ENCODE results near the gene PRDM10. TPM values are rescaled to one million over a fixed set of nuclear protein-coding genes. Genes with fewer than 3 reads are reported as not detected.
A peak's percentile ranks its signal among the peaks of the same experiment; 100 is the strongest.
"Not testable (repeated sequence)": the region's sequence is repeated elsewhere in the genome, so short reads cannot be mapped to it uniquely, and the experiment has no call there.

PRDM10 gene
- total RNA-seq, 8 experiments from 2014 or later: 4.1 to 12.3 (median 5.3) TPM

GRCh38 chr11:129980086-129980485, 22.5 kb downstream of the PRDM10 start:
- peaks cover 4 to 7% of the 10 kb centered on the region in 2 donors for H3K4me1 ChIP-seq (replicated peaks in 1 of 2)
- H3K27ac ChIP-seq: no peak overlapping the region
- WGBS, 10 experiments: 75 to 100% (median 98%) methylated on average over 1 to 7 of the region's 8 CpGs; no CpG with 5 or more reads in 2 of the 10 experiments
- in situ Hi-C loops (cut with MboI; ENCODE audit: low pct_unique_long_range_greater_than_20kb in 2 of 9, low sequenced_read_pairs in 9 of 9, unreplicated experiment in 9 of 9): no loop called here
- H3K4me3 ChIP-seq: no peak overlapping the region
- ATAC-seq (replicated peaks in 6 of 8): peak in 1 of 8 experiments; percentile 47

- Histone ChIP-seq H3K4me1 (replicated peaks in 1 of 2) (peaks cover 4 to 7% of the 10 kb centered on the region in 2 donors), H3K27ac (no peak overlapping the region), H3K4me3 (no peak overlapping the region)
- in situ Hi-C loops (cut with MboI; ENCODE audit: low pct_unique_long_range_greater_than_20kb in 2 of 9, low sequenced_read_pairs in 9 of 9, unreplicated experiment in 9 of 9): no loop called here
- no peak for ATAC-seq (replicated peaks in 6 of 8)
- WGBS, 10 experiments: 69 to 100% (median 89%) methylated on average over 1 to 4 of the region's 7 CpGs; no CpG with 5 or more reads in 4 of the 10 experiments
Observed at GRCh38 chr11:129979046-129979605, 23.5 kb downstream of the PRDM10 start.

GRCh38 chr11:129978447-129978846, 24.2 kb downstream of the PRDM10 start:
- in situ Hi-C loops (cut with MboI; ENCODE audit: low pct_unique_long_range_greater_than_20kb in 2 of 9, low sequenced_read_pairs in 9 of 9, unreplicated experiment in 9 of 9): no loop called here
- H3K4me3 ChIP-seq: no peak overlapping the region
- H3K27ac ChIP-seq: no peak overlapping the region
- peaks cover 4 to 7% of the 10 kb centered on the region in 2 donors for H3K4me1 ChIP-seq (replicated peaks in 1 of 2)
- WGBS, 10 experiments: 86 to 100% (median 97%) methylated on average over 1 to 6 of the region's 6 CpGs; no CpG with 5 or more reads in 1 of the 10 experiments
- ATAC-seq (replicated peaks in 6 of 8): no peak

- ATAC-seq (replicated peaks in 6 of 8): peak in 4 of 8 experiments; percentile 10 to 69 (median 62)
- in situ Hi-C loops (cut with MboI; ENCODE audit: low pct_unique_long_range_greater_than_20kb in 2 of 9, low sequenced_read_pairs in 9 of 9, unreplicated experiment in 9 of 9): no loop called here
- Histone ChIP-seq H3K27ac (no peak overlapping the region), H3K4me1 (replicated peaks in 1 of 2) (peaks cover 16 to 17% of the 10 kb centered on the region in 2 donors), H3K4me3 (no peak overlapping the region)
- 0 to 94% (median 76%) methylated on average over 1 to 6 of the region's 6 CpGs for WGBS, 10 experiments
Observed at GRCh38 chr11:129976328-129976727, 26.3 kb downstream of the PRDM10 start.

- ATAC-seq (replicated peaks in 6 of 8): no peak
- Histone ChIP-seq H3K4me3 (no peak overlapping the region), H3K27ac (no peak overlapping the region), H3K4me1 (replicated peaks in 1 of 2) (peaks cover 16 to 17% of the 10 kb centered on the region in 2 donors)
- in situ Hi-C loops (cut with MboI; ENCODE audit: low pct_unique_long_range_greater_than_20kb in 2 of 9, low sequenced_read_pairs in 9 of 9, unreplicated experiment in 9 of 9): no loop called here
- 100% methylated on average over 1 to 2 of the region's 2 CpGs; no CpG with 5 or more reads in 8 of the 10 experiments for WGBS, 10 experiments
Observed at GRCh38 chr11:129975543-129975942, 27.1 kb downstream of the PRDM10 start.

GRCh38 chr11:129974672-129975071, 28.0 kb downstream of the PRDM10 start:
- ATAC-seq (replicated peaks in 6 of 8): no peak
- in situ Hi-C loops (cut with MboI; ENCODE audit: low pct_unique_long_range_greater_than_20kb in 2 of 9, low sequenced_read_pairs in 9 of 9, unreplicated experiment in 9 of 9): no loop called here
- WGBS, 10 experiments: 80 to 100% (median 95%) methylated on average over 1 to 7 of the region's 11 CpGs; no CpG with 5 or more reads in 3 of the 10 experiments

GRCh38 chr11:129974237-129974636, 28.4 kb downstream of the PRDM10 start:
- in situ Hi-C loops (cut with MboI; ENCODE audit: low pct_unique_long_range_greater_than_20kb in 2 of 9, low sequenced_read_pairs in 9 of 9, unreplicated experiment in 9 of 9): no loop called here
- ATAC-seq (replicated peaks in 6 of 8): no peak
- H3K4me3 ChIP-seq: no peak overlapping the region
- H3K4me1 ChIP-seq (replicated peaks in 1 of 2): peaks cover 16 to 17% of the 10 kb centered on the region in 2 donors
- H3K27ac ChIP-seq: no peak overlapping the region

More at GRCh38 chr11:129974672-129975071, 28.0 kb downstream of the PRDM10 start:
- H3K4me1 ChIP-seq (replicated peaks in 1 of 2): peaks cover 16 to 17% of the 10 kb centered on the region in 2 donors
- no peak overlapping the region for H3K27ac ChIP-seq
- no peak overlapping the region for H3K4me3 ChIP-seq

GRCh38 chr11:129973809-129974208, 28.8 kb downstream of the PRDM10 start:
- ATAC-seq (replicated peaks in 6 of 8): peak in 7 of 8 experiments; percentile 25 to 91 (median 63)
- no peak overlapping the region for H3K4me3 ChIP-seq
- in situ Hi-C loops (cut with MboI; ENCODE audit: low pct_unique_long_range_greater_than_20kb in 2 of 9, low sequenced_read_pairs in 9 of 9, unreplicated experiment in 9 of 9): no loop called here
- no peak overlapping the region for H3K27ac ChIP-seq
- WGBS, 10 experiments: 45 to 93% (median 56%) methylated on average over 1 to 4 of the region's 5 CpGs; no CpG with 5 or more reads in 5 of the 10 experiments
- H3K4me1 ChIP-seq (replicated peaks in 1 of 2): peaks cover 16 to 17% of the 10 kb centered on the region in 2 donors

- ATAC-seq (replicated peaks in 6 of 8): peak in 2 of 8 experiments; percentile 23 to 37
- in situ Hi-C loops (cut with MboI; ENCODE audit: low pct_unique_long_range_greater_than_20kb in 2 of 9, low sequenced_read_pairs in 9 of 9, unreplicated experiment in 9 of 9): no loop called here
- Histone ChIP-seq H3K4me3 (no peak overlapping the region), H3K4me1 (replicated peaks in 1 of 2) (peaks cover 16 to 17% of the 10 kb centered on the region in 2 donors), H3K27ac (no peak overlapping the region)
- 20 to 100% (median 64%) methylated on average over 1 of the region's 1 CpG; no CpG with 5 or more reads in 2 of the 10 experiments for WGBS, 10 experiments
Observed at GRCh38 chr11:129973068-129973467, 29.6 kb downstream of the PRDM10 start.

- no peak overlapping the region for H3K27ac ChIP-seq
Observed at GRCh38 chr11:129972611-129973010, 30.0 kb downstream of the PRDM10 start.

GRCh38 chr11:129971856-129972255, 30.8 kb downstream of the PRDM10 start:
- in situ Hi-C loops (cut with MboI; ENCODE audit: low pct_unique_long_range_greater_than_20kb in 2 of 9, low sequenced_read_pairs in 9 of 9, unreplicated experiment in 9 of 9); ATAC-seq (replicated peaks in 6 of 8); H3K4me3 ChIP-seq; H3K27ac ChIP-seq: not testable (repeated sequence)
- WGBS, 10 experiments: 90 to 100% methylated on average over 2 to 4 of the region's 29 CpGs; no CpG with 5 or more reads in 8 of the 10 experiments
- H3K4me1 ChIP-seq (replicated peaks in 1 of 2): peaks cover 16 to 17% of the 10 kb centered on the region in 2 donors

More at GRCh38 chr11:129972611-129973010, 30.0 kb downstream of the PRDM10 start:
- 5 to 96% (median 35%) methylated on average over 1 to 5 of the region's 5 CpGs; no CpG with 5 or more reads in 1 of the 10 experiments for WGBS, 10 experiments
- ATAC-seq (replicated peaks in 6 of 8): peak in 5 of 8 experiments; percentile 36 to 73 (median 52)
- H3K4me3 ChIP-seq: no peak overlapping the region
- peaks cover 16 to 17% of the 10 kb centered on the region in 2 donors for H3K4me1 ChIP-seq (replicated peaks in 1 of 2)
- in situ Hi-C loops (cut with MboI; ENCODE audit: low pct_unique_long_range_greater_than_20kb in 2 of 9, low sequenced_read_pairs in 9 of 9, unreplicated experiment in 9 of 9): no loop called here

GRCh38 chr11:129969920-129970319, 32.7 kb downstream of the PRDM10 start:
- 80 to 100% (median 88%) methylated on average over 1 to 2 of the region's 2 CpGs for WGBS, 10 experiments
- no peak overlapping the region for H3K4me3 ChIP-seq
- in situ Hi-C loops (cut with MboI; ENCODE audit: low pct_unique_long_range_greater_than_20kb in 2 of 9, low sequenced_read_pairs in 9 of 9, unreplicated experiment in 9 of 9): no loop called here
- no peak for ATAC-seq (replicated peaks in 6 of 8)
- no peak overlapping the region for H3K27ac ChIP-seq
- H3K4me1 ChIP-seq (replicated peaks in 1 of 2): peaks cover 10 to 12% of the 10 kb centered on the region in 2 donors

- Histone ChIP-seq H3K4me3 (no peak overlapping the region), H3K27ac (no peak overlapping the region), H3K4me1 (replicated peaks in 1 of 2) (peaks cover 10 to 12% of the 10 kb centered on the region in 2 donors)
- in situ Hi-C loops (cut with MboI; ENCODE audit: low pct_unique_long_range_greater_than_20kb in 2 of 9, low sequenced_read_pairs in 9 of 9, unreplicated experiment in 9 of 9): no loop called here
- WGBS, 10 experiments: 57 to 100% (median 82%) methylated on average over 2 to 7 of the region's 9 CpGs; no CpG with 5 or more reads in 2 of the 10 experiments
- ATAC-seq (replicated peaks in 6 of 8): peak in 2 of 8 experiments; percentile 27 to 81
Observed at GRCh38 chr11:129968591-129969419, 33.8 kb downstream of the PRDM10 start.
